Adipose tissue (tissue), 3 donors: ENCODE measurements around the gene ELMO1. TPM values are rescaled to one million over a fixed set of nuclear protein-coding genes. Genes with fewer than 3 reads are reported as not detected.

Experiments used
- H3K27ac ChIP-seq: one replicate; pipeline ENCODE4 v1.5.1; 2013; ENCODE audit warnings: low read depth, low read length
- WGBS, 3 donors: extraction: QIAGEN DNeasy Blood & Tissue Kit; methylation state at CpG; one replicate each; pipeline ENCODE4 v1.1.7; 2013; 5-methylcytosine and 5-hydroxymethylcytosine counted together
- polyA plus RNA-seq, 3 donors: library from polyadenylated mRNA; stranded (reverse); fragments of 200-250 nt; gene quantifications; one replicate each; pipeline ENCODE4 v1.2.3, GENCODE V29; 2013
- donor health status: healthy with polysubstance abuse.
- donor health status: Bipolar disorder and iron deficiency.
- donor health status: healthy.

ELMO1 gene
- polyA plus RNA-seq, 3 donors, result 3.4 to 22.4 (median 13.9) TPM

DNA sequence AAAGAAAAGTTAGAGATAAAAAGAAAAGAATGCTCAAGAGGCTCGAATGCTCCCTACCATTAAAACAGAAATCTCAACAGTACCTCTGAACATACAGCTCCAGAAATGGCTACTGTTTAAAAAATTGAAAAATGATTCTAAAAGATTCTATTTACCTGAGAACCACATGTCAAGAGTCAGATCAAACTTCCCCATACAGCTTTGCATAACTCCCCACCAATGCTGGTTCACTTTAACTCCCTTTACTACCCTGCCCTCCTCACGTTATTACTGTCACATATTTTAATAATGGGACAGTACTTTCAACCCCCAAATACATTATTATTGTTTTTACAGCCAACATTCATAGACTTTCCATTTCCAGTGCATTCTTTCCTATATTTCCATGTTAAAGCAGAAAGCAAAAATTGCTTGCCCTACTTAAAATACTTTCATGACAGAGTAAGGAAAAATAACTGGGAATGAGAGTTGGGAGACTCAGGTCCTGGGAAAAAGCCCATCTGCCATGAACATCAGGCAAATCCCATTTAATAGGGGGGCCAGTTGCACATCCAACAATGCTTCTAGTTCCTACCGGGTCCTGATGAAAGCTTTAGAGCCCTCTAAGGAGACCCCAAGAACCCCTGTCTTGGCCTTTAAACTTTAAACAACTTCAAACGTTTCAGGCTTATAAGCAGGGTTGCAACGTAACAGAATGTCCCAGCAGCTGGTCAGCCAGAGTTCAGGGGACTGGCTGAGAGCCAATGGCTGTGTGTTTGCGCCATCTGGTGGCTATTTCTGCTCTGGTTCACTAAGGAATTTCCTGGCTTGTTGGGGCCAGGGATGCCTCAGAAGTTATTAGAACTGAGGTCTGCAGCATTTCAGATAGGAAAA is 247.4 kb downstream of the ELMO1 start:
- no peak overlapping the region for H3K27ac ChIP-seq
- WGBS, 3 donors, result 28 to 32% (median 28%) methylated on average over 6 of the region's 6 CpGs

DNA sequence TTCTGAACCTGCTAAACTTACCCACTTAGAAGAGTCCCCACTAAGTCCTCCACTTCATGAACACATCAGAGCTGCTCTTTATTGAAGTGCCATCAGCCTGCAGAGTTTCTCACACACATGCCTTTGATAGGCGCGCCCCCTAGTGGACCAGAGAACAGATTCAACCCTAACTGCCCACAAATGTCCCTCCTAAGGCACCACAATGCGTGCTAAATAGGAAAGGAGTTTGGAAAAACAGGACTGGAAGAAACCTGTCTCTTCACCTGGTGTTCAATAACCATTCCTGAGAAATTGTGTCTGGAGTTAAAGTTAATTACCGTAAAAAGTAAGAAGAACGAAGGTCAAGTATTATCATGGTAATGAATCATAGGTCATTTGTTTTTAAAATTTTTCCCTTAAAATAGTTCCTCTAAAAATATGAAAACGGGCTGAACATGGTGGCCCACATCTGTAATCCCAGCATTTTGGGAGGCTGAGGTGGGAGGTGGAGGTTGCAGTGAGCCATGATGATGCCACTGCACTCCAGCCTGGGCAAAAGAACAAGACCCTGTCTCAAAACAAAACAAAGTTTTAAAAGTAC is 249.7 kb downstream of the ELMO1 start:
- WGBS, 3 donors, result 20 to 44% (median 43%) methylated on average over 6 of the region's 6 CpGs
- H3K27ac ChIP-seq, result no peak overlapping the region

- no peak overlapping the region for H3K27ac ChIP-seq
- 41 to 69% (median 64%) methylated on average over 10 of the region's 10 CpGs for WGBS, 3 donors
Observed at GRCh38 chr7:37198041-37198905, 250.4 kb downstream of the ELMO1 start.

DNA sequence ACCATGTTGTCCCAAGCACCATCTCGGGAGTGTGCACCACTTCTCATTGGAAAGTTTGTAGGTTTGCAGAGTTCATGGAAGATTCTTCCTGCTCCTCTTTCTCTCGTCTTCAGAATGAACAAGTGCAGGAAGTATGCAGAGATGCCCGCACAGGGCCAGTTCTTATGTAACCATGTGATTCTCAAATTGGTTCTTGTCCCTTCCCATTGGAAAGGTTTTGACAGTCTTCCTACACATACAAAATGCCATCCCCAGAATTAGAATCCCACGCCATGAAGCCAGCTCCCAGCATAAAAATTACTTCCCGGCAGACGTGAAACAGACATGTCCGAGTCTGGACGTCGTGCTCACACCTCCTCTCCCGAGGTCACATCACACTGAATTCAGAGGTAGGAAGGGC is 251.6 kb downstream of the ELMO1 start:
- WGBS, 3 donors, result 83 to 90% (median 89%) methylated on average over 10 of the region's 10 CpGs
- no peak overlapping the region for H3K27ac ChIP-seq

GRCh38 chr7:37196676-37197075 is 252.0 kb downstream of the ELMO1 start:
- WGBS, 3 donors, result 65 to 80% (median 77%) methylated on average over 2 of the region's 2 CpGs
- no peak overlapping the region for H3K27ac ChIP-seq

DNA sequence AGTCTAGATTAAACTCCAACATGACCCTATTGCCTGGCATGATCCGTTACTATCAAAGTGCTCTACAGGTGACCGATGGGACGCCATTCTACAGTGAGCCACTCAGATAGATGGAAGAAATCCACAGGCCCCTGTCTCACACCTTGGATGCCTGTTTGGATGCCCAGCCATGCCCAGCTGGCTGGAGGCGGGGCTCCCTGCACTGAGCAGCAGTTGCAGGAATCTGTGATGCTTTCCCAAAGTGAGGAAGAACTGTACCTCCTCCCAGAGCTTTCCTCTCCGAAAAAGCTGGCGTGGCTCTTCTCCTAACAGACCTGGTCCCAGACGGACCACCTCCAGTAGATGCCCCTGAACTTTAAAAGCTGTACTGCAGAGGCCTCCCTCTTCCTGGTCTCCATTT is 253.3 kb downstream of the ELMO1 start:
- 96 to 97% (median 97%) methylated on average over 7 of the region's 7 CpGs for WGBS, 3 donors
- H3K27ac ChIP-seq, result no peak overlapping the region

GRCh38 chr7:37194943-37195342 is 253.7 kb downstream of the ELMO1 start:
- no peak overlapping the region for H3K27ac ChIP-seq
- 96 to 98% (median 97%) methylated on average over 4 of the region's 4 CpGs for WGBS, 3 donors

DNA sequence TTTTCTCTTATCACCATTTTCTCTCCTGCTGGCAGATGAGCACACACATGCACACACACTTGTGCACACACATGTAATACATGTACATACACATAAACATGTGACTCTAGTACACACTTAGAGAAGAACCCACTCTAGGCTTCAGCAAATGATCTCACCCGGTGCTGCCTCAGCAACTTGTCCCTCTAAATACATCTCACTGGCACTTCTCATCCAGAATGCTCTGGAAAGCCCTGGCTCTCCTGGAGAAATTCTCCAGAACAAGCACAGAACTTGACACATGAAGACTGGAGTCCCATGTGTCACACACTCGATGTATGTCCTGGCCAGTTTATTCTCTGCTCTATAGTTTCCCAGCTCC is 254.9 kb downstream of the ELMO1 start:
- no peak overlapping the region for H3K27ac ChIP-seq
- 64 to 93% (median 92%) methylated on average over 2 of the region's 2 CpGs for WGBS, 3 donors

GRCh38 chr7:37193087-37193774 is 255.4 kb downstream of the ELMO1 start:
- no peak overlapping the region for H3K27ac ChIP-seq
- WGBS, 3 donors, result 87 to 92% (median 91%) methylated on average over 16 of the region's 16 CpGs

GRCh38 chr7:37191797-37192196 is 256.9 kb downstream of the ELMO1 start:
- H3K27ac ChIP-seq, result no peak overlapping the region
- WGBS, 3 donors, result 63 to 98% (median 89%) methylated on average over 6 of the region's 6 CpGs

DNA sequence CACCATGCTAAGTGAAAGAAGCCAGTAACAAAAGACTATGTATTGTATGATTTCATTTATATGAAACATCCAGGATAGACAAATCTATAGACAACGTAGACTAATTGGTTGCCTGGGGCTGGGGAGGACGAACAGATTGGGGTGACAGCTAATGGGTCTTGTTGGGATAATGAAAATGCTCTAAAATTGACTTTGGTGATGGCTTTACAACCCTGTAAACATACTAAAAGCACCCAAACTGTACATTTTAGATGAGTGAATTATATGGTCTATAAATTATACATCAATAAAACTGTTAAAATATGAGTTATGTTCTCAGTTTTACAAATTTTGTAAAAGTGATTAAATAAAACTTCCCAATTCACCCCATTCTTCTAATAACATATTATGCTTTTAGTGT is 261.5 kb downstream of the ELMO1 start:
- 46 to 68% (median 67%) methylated on average over 2 of the region's 2 CpGs for WGBS, 3 donors
- H3K27ac ChIP-seq, result no peak overlapping the region

DNA sequence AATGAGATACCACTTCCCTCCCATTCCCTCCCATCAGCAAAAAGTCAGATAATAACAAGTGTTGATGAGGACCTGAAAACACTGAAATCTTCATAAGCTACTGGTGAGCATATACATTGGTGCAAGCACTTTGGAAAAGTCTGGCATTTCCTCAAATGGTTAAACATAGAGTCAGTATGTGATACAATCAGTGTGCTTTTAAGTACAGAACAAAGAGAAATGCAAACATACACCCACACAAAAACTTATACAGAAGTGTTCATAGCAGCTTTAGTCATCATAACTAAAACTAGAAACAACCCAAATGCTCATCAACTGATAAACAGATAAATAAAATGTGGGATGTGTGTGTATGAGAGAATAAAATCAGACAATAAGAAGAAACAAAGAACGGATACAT is 261.9 kb downstream of the ELMO1 start:
- no peak overlapping the region for H3K27ac ChIP-seq
- 91 to 95% (median 94%) methylated on average over 1 of the region's 1 CpG for WGBS, 3 donors

GRCh38 chr7:37181550-37181932 is 267.1 kb downstream of the ELMO1 start:
- H3K27ac ChIP-seq, result no peak overlapping the region

- WGBS, 3 donors, result 75 to 79% (median 76%) methylated on average over 7 of the region's 7 CpGs
Observed at GRCh38 chr7:37180828-37181549, 267.7 kb downstream of the ELMO1 start.

GRCh38 chr7:37176079-37176478 is 272.6 kb downstream of the ELMO1 start:
- H3K27ac ChIP-seq, result no peak overlapping the region
- WGBS, 3 donors, result 51 to 87% (median 67%) methylated on average over 3 of the region's 3 CpGs

More at GRCh38 chr7:37180828-37181549, 267.7 kb downstream of the ELMO1 start:
- no peak overlapping the region for H3K27ac ChIP-seq

DNA sequence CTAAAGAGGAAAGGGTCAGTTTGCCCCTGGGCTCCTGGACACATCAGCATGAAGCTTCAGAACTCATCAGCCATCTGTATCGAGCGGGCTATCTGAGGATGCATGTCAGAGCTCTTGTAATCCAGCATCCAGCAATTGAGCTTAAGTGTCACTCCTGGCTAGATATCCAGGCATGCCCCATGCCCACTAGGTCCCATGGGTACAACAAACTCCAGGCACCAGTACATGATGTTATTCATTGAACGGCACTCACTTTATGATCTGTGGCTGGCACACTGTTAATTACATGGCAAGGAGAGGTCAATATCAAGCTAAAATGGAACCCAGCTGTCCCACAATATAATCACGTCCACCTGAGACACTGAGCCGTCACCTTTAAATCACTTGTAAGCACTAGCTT is 274.2 kb downstream of the ELMO1 start:
- H3K27ac ChIP-seq, result no peak overlapping the region
- 91 to 97% (median 97%) methylated on average over 5 of the region's 5 CpGs for WGBS, 3 donors

DNA sequence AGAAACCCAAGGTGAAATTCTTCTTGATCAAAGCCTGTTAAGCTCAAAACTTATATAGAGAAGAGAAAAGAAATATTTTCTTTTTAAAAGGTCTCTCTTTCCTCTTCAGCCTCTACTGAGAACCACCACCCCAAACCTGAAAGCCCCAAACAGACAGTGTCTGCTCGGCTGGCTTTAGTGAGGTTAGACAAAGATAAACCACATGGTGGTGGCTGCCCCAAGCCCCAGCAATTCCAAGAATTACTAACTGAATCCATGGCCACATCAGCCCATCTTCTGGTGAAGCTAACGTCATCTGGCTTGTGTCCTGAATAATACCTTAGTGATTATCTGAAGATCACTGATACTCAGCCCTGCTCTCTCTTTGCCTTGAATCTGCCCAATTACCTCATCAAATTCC is 275.0 kb downstream of the ELMO1 start:
- 82 to 95% (median 92%) methylated on average over 2 of the region's 2 CpGs for WGBS, 3 donors
- H3K27ac ChIP-seq, result no peak overlapping the region

DNA sequence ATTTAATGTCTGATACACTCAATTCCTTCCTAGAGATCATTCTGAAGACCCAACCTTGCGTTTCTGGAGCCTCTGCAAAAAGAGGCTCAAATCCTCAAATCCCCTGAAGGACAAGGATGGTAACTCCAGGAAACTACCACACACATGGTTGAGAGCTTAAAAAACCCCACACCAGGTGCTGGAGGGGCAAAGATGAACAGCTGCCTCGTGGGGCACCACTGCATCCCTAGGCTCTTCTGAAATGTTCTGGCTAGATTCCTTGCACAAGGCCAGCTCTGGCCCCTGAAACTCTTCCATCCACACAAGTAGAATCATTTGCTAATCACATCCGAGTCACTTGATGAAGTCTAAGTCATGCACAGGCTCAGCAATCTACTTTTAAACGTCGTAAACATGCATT is 286.6 kb downstream of the ELMO1 start:
- 71 to 76% (median 72%) methylated on average over 5 of the region's 5 CpGs for WGBS, 3 donors
- H3K27ac ChIP-seq, result no peak overlapping the region
